ENCODE results near the gene CCDC178. TPM values are rescaled to one million over a fixed set of nuclear protein-coding genes. Genes with fewer than 3 reads are reported as not detected.

Gene CCDC178
- total and polyA plus RNA-seq, 2 of the 4 experiments (the other 2 are of a cell fraction), result not detected

GRCh38 chr18:33288082-33288716, 152.3 kb downstream of the CCDC178 start:
- CTCF ChIA-PET, result no interaction called here
- no peak overlapping the region for H3K23ac ChIP-seq (ENCODE audit: low read depth, low read length)

More at GRCh38 chr18:33288082-33288716, 152.3 kb downstream of the CCDC178 start:
- H3K14ac ChIP-seq (replicated peaks; ENCODE audit: low read depth, low read length), result no peak overlapping the region
- H2BK120ac ChIP-seq (ENCODE audit: low read depth, low read length), result no peak overlapping the region
- no peak overlapping the region for H3K4ac ChIP-seq (ENCODE audit: low read depth, low read length)
- H4K20me1 ChIP-seq (ENCODE audit: insufficient read depth, low read length), result no peaks in the 10 kb centered on the region
- no peaks in the 10 kb centered on the region for H3K27me3 ChIP-seq (ENCODE audit: control insufficient read depth, insufficient read depth, low read length)
- no peak overlapping the region for H3K56ac ChIP-seq (ENCODE audit: extremely low read depth, insufficient read depth, low read length)
- no peak overlapping the region for H3K27ac ChIP-seq (ENCODE audit: insufficient read depth, low read length)
- no peak overlapping the region for H2BK5ac ChIP-seq (ENCODE audit: low read depth, low read length, poor library complexity, severe bottlenecking)
- dilution Hi-C loops (cut with HindIII; ENCODE audit: low sequenced_read_pairs, unreplicated experiment) (no loop called here), in situ Hi-C loops (cut with MboI; ENCODE audit: low sequenced_read_pairs) (no loop called here), intact Hi-C loops (cut with micrococcal nuclease) (no loop called here)
- H2AFZ ChIP-seq (replicated peaks; ENCODE audit: low read length, poor library complexity), result no peak overlapping the region
- TF ChIP-seq CEBPB (IDR thresholded peaks at IDR 0.05; ENCODE audit: low read depth, low read length) (no peak), MXI1 (IDR thresholded peaks at IDR 0.05; ENCODE audit: borderline replicate concordance, low read depth, low read length) (no peak), POLR2A (IDR thresholded peaks at IDR 0.05; ENCODE audit: low read depth, low read length) (no peak), CHD1 (IDR thresholded peaks at IDR 0.05; ENCODE audit: low read depth, low read length) (no peak), SMC3 (IDR thresholded peaks at IDR 0.05; ENCODE audit: low read depth, low read length) (no peak), CTCF (conservative IDR thresholded peaks at IDR 0.05; ENCODE audit: low read depth, low read length) (no peak), MAZ (IDR thresholded peaks at IDR 0.05; ENCODE audit: borderline replicate concordance, low read depth, low read length) (no peak), USF2 (IDR thresholded peaks at IDR 0.05; ENCODE audit: low read depth, low read length) (no peak), ELK1 (IDR thresholded peaks at IDR 0.05; ENCODE audit: borderline replicate concordance, low read depth, low read length) (no peak), RFX5 (IDR thresholded peaks at IDR 0.05; ENCODE audit: low read depth, low read length) (no peak), NFE2L2 (IDR thresholded peaks at IDR 0.05; ENCODE audit: low read depth, low read length) (no peak)
- no peaks in the 10 kb centered on the region for H3K9me1 ChIP-seq (ENCODE audit: insufficient read depth, low read length)
- no peak overlapping the region for H4K91ac ChIP-seq (ENCODE audit: insufficient read depth, low read depth, low read length)
- no peak overlapping the region for H4K8ac ChIP-seq (ENCODE audit: low read depth in 2 of 2, low read length in 2 of 2)
- POLR2A ChIA-PET (ENCODE audit: unreplicated experiment), result no interaction called here
- H3K4me1 ChIP-seq (ENCODE audit: control insufficient read depth, insufficient read depth, low read length), result no peaks in the 10 kb centered on the region
- no peaks in the 10 kb centered on the region for H3K36me3 ChIP-seq (ENCODE audit: control insufficient read depth, insufficient read depth, low read length)
- H3K9ac ChIP-seq (ENCODE audit: low read depth, low read length), result no peak overlapping the region
- H3K4me3 ChIP-seq (ENCODE audit: insufficient read depth, low read depth, low read length), result no peak overlapping the region
- DNase-seq, result no peak
- 25% methylated on average over 1 of the region's 3 CpGs for WGBS, 2 experiments (ENCODE audit: extremely low coverage in 2 of 2, insufficient read length in 1 of 2)
- no peaks in the 10 kb centered on the region for H3K9me3 ChIP-seq (ENCODE audit: control insufficient read depth, insufficient read depth, low read length)
- H3K4me2 ChIP-seq (ENCODE audit: low read depth, low read length), result no peak overlapping the region
- H2AK9ac ChIP-seq (replicated peaks; ENCODE audit: low read depth, low read length, poor library complexity), result no peak overlapping the region
- ATAC-seq (ENCODE audit: low read depth), result no peak
- no peaks in the 10 kb centered on the region for H3K79me1 ChIP-seq (ENCODE audit: low read depth in 1 of 2, low read length in 2 of 2)
- H2BK20ac ChIP-seq (ENCODE audit: low read depth, low read length), result no peak overlapping the region
- no peak overlapping the region for H4K5ac ChIP-seq (ENCODE audit: low read depth, low read length)
- BruUV-seq (replicated peaks), result no TSS peak
- no peak overlapping the region for H2BK15ac ChIP-seq (ENCODE audit: low read depth, low read length)
- no peak overlapping the region for H3K18ac ChIP-seq (ENCODE audit: low read depth, low read length)
- no peak overlapping the region for H2AK5ac ChIP-seq (ENCODE audit: low read depth, low read length)
